HG02642 (cell line): Measurements from ENCODE around the gene MDM4.
"Not testable (repeated sequence)": the region's sequence is repeated elsewhere in the genome, so short reads cannot be mapped to it uniquely, and the experiment has no call there.

ENCODE experiments used
- ATAC-seq: cut with Tn5 transposase; IDR thresholded peaks from one replicate; pipeline ENCODE4 v1.9.1; 2021; ENCODE audit warnings: mild to moderate bottlenecking; ENCODE audit not compliant: unreplicated experiment, poor library complexity

The MDM4 gene

DNA sequence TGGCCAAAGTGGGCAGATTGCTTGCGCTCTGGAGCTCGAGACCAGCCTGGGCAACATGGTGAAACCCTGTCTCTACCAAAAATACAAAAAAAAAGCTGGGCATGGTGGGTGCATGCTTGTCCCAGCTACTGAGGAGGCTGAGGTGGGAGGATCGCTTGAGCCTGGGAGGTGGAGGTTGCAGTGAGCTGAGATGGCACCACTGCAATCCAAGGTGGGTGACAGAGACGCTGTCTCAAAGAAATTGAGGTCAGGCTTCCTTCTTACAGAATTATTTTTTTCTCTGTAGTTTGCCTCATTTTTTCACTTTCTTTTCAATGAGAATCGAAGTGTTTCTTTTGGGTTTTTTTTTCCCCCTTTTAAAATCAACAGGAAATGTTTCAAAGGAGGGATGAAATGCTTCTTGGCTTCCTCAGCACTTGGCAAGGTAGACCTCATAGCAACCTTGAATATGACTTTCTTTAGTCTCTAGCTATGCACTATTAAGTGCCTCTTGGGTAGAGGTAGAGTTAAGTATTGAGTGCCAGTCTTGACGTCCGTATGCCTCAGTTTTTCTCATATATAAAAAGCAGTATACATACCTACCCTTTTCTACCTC, 40.3 kb downstream of the MDM4 start:
- ATAC-seq, result no peak

DNA sequence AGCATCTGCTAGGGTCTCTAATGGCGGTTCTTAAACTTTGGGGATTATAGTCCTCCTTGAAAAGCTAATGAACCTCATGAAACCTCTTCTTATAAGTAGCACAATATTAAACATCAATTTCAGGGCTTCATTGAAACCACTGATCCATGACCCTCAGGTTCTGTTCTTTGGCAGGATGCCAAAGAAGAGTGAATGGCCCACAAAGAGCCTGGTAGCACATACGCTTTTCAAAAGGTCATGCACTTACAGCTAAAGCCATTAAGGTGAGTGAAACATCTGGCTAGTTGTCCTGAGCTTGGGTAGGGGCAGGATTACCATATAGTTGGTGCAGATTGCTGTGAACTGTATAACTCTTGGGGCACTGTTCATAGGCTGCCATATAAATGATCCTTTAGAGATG, 42.3 kb downstream of the MDM4 start:
- ATAC-seq, result no peak

- not testable (repeated sequence) for ATAC-seq
Measured at GRCh38 chr1:204560002-204560401, 43.8 kb downstream of the MDM4 start.

GRCh38 chr1:204560590-204561150, 44.5 kb downstream of the MDM4 start:
- no peak for ATAC-seq

- ATAC-seq, result no peak
Measured at GRCh38 chr1:204562075-204562990, 46.1 kb downstream of the MDM4 start.

GRCh38 chr1:204563307-204563706, 47.1 kb downstream of the MDM4 start:
- no peak for ATAC-seq

DNA sequence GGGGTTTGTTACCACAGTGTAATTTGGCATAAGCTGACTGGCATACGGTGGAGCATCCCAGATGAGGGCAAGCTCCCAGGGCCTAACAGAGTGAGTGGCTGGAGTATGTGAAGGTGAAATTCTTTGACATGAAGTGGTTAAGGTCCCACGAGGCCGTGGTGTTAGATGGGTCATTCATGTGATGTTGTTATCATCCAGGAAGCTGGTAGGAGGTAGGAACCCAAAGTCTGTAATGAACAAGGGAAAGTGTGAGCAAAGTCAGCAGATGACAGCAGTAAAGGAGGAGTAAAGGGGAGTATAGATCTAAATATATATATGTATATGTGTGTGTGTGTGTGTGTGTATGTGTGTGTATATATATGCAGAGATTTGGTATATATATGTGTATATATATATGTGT, 47.6 kb downstream of the MDM4 start:
- ATAC-seq, result no peak

DNA sequence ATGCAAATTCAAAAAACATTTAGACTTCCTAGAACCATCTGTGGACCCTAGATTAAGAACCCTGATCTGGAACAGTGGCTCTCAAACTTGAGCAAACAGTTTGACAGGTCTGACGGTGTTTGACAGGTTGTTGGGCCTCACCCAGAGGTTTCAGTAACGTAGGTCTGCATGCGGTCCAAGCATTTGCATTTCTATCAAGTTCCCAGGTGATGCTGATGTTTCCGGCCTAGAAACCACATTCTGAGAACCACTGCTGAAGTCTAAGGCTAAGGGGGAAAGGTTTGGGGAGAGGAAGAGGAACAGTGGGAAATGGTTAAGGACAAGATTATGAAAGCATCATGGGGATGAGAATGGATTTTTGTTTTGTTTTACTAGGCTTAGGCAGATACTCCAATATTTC, 48.6 kb downstream of the MDM4 start:
- peak; percentile 81 for ATAC-seq

GRCh38 chr1:204565617-204566582, 49.7 kb downstream of the MDM4 start:
- ATAC-seq, result no peak

DNA sequence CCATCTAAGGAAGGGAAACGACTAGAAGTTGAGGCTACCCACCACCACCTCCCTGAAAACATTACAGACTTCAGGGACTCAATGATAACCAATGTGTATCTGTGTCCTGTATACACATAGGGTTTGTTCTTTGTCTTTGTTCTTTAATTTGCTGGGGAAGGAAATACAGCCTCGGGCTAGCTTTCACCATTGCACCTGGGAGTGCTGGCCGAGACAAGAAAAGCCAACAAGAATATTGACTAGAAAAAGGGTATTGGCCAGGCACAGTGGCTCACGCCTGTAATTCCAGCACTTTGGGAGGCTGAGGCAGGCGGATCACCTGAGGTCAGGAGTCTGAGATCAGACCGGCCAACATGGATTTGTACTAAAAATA, 50.4 kb downstream of the MDM4 start:
- ATAC-seq, result no peak

DNA sequence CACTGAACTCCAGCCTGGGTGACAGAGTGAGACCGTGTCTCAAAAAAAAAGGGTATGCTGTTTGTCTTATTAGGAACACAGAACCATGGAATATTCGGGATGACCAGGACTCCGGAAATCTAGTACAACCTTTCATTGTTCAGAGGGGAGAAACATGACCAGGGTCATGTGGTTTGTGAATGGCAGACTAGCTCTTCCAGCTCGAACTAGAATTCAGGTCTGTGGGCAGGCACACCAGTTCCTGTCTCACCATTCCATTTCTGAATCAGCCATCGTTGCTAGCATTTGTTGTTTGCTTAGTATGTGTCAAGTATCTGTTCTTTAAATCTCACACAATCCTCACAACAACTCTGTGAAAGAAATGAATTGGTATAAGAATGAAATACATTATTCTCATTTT, 50.9 kb downstream of the MDM4 start:
- ATAC-seq, result no peak

DNA sequence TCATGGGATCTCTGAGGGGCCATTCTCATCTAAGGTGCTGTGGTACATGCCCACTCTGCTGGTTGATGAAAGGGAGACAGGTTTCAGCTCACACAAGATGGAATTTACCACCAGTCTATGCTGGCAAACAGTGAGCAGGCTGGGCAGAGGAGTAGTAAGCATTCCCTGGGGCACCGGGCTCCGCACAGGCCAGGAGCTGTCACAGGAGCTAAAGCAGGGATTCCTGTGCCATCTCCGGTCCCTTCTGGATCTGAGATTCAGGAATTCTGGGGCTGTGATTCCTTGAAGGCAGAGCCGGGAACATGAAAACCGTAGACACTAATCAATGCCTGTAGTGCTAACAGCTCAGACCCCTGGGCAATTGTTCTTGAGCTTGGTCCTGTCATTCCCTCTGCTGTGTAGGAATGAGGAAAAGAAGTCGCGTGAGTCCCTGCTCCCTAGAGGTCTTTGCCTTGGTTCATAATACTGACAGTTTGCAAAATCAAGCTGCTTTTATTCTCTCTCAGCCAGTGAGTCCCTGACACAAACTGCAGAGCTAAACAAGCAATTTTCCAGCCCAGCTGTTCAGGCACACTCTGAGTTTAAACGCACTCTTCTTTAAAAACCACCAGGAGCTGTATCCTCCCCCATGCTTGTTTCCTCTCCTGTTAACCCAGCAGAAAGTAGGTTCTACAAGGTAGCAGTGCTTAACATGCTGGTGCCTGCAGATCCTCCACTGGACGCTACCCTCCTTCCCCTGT, 52.5 kb downstream of the MDM4 start:
- no peak for ATAC-seq

- no peak for ATAC-seq
Measured at GRCh38 chr1:204569478-204569877, 53.3 kb downstream of the MDM4 start.

- ATAC-seq, result not testable (repeated sequence)
Measured at GRCh38 chr1:204570021-204570420, 53.8 kb downstream of the MDM4 start.

DNA sequence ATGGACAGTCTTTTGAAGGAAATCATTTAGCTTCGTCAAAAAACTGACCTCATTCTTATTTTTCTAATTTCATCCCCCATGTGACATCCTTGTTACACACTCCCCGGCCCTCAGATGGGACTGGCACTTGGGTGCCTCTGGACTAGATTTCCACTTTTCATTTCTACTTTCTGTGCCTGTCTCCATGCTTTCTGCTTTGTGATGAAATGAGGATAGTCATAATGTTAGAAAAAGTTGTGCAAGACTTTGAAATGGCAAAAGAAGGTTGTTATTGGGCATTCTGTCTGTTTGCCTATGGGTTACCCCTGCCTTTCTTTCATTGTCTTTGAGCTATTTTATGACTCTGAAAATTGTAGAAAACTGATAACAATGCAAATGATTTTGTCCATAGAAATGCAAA, 54.9 kb downstream of the MDM4 start:
- no peak for ATAC-seq

DNA sequence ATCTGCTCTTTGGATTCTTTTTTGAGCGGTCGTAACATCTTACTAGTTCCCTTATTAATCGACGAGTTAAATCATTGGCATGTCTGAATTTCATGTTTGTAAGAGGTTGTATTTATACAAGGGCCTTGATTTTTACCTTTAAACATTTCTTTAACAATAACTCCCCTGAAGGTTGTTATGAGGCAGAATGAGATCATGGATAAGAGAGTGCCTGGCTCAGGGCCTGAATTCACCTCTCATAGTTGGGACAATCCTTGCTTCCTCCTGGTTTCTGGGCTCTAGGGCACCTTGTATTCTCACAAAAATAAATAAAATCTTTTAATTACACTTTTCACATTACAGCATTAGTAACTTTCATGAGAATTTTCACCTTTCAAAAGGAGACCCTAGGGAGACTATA, 55.4 kb downstream of the MDM4 start:
- ATAC-seq, result no peak

GRCh38 chr1:204572923-204573922, 57.0 kb downstream of the MDM4 start:
- no peak for ATAC-seq

DNA sequence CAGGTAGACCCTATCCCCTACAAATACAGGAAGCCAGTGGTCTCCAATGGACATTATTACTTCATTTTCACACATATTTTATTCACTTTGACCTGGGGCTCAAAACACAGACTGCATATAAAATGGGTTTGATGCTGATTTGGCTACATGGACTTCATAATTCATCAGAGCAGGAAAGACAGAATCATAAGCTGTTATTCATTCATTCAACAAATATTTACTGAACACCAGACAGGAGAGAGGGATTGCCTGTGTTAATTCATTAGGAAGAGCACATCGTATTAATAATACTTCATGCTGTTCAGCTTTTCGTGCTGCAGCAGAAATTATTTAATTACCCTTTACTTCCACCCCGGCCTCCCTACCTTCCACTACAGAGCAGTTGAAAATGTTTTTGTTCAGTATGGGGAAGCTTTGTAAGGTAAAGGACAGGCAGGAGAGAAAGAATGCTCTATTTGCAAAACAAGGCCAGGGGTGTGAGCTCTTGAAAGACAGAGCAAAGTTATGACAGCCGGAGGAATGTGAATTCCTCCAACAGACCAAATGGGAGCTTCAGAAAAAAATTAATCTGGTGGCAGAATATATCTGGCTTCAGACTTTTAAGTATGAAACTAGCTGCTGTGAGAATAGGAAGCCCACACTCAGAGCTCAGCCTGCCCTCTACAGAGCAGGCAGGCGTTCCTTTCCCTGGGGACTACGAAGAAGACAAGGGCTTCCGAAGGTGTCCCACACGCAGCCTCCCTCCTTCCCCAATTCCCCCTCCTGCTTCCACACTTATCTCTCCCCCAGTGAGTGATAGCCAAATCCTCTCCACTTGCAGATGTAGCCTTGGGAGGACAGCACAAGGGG, 58.0 kb downstream of the MDM4 start:
- no peak for ATAC-seq
